PFSK-1 (cell line): Measurements from ENCODE around the gene SLC6A6.

Experiments
- FOXP2 ChIP-seq: optimal IDR thresholded peaks from 2 replicates; pipeline ENCODE3; 2011; ENCODE audit warnings: borderline replicate concordance, control low read depth, inconsistent platforms; ENCODE audit not compliant: insufficient read depth; ENCODE audit errors: extremely low read length, extremely low read depth
- POLR2AphosphoS5 ChIP-seq: IDR thresholded peaks from 2 replicates; pipeline ENCODE4 v1.6.1; 2012; ENCODE audit warnings: low read depth, mild to moderate bottlenecking, control low read depth, low read length, moderate library complexity
- SIN3A ChIP-seq: IDR thresholded peaks from 2 replicates; pipeline ENCODE4 v1.6.1; 2012; ENCODE audit warnings: mild to moderate bottlenecking, low read length, moderate library complexity, borderline replicate concordance; ENCODE audit not compliant: insufficient read depth
- TAF1 ChIP-seq: IDR thresholded peaks from 2 replicates; pipeline ENCODE4 v1.6.1; 2012; ENCODE audit warnings: low read length, control low read depth, borderline replicate concordance; ENCODE audit not compliant: insufficient read depth
- TF ChIP-seq, protein P1 (sequence below), 2 experiments: IDR thresholded peaks; 2 replicates each; pipeline versions ENCODE4 v1.6.1 to v1.8.0; 2011 to 2012; ENCODE audit warnings: low read depth in 2 of 2, low read length in 2 of 2, control low read depth in 1 of 2, inconsistent platforms in 1 of 2, mild to moderate bottlenecking in 1 of 2, moderate library complexity in 1 of 2; ENCODE audit not compliant: insufficient read depth in 1 of 2

Gene SLC6A6

GRCh38 chr3:14494279-14494972, 92.0 kb downstream of the SLC6A6 start:
- TF ChIP-seq TAF1 (no peak), SIN3A (no peak), POLR2AphosphoS5 (no peak), FOXP2 (no peak)
- TF ChIP-seq, protein P1, sequence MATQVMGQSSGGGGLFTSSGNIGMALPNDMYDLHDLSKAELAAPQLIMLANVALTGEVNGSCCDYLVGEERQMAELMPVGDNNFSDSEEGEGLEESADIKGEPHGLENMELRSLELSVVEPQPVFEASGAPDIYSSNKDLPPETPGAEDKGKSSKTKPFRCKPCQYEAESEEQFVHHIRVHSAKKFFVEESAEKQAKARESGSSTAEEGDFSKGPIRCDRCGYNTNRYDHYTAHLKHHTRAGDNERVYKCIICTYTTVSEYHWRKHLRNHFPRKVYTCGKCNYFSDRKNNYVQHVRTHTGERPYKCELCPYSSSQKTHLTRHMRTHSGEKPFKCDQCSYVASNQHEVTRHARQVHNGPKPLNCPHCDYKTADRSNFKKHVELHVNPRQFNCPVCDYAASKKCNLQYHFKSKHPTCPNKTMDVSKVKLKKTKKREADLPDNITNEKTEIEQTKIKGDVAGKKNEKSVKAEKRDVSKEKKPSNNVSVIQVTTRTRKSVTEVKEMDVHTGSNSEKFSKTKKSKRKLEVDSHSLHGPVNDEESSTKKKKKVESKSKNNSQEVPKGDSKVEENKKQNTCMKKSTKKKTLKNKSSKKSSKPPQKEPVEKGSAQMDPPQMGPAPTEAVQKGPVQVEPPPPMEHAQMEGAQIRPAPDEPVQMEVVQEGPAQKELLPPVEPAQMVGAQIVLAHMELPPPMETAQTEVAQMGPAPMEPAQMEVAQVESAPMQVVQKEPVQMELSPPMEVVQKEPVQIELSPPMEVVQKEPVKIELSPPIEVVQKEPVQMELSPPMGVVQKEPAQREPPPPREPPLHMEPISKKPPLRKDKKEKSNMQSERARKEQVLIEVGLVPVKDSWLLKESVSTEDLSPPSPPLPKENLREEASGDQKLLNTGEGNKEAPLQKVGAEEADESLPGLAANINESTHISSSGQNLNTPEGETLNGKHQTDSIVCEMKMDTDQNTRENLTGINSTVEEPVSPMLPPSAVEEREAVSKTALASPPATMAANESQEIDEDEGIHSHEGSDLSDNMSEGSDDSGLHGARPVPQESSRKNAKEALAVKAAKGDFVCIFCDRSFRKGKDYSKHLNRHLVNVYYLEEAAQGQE (IDR thresholded peaks at IDR 0.05; ENCODE audit: insufficient read depth in 1 of 2, low read depth in 2 of 2, low read length in 2 of 2) = no peak

DNA sequence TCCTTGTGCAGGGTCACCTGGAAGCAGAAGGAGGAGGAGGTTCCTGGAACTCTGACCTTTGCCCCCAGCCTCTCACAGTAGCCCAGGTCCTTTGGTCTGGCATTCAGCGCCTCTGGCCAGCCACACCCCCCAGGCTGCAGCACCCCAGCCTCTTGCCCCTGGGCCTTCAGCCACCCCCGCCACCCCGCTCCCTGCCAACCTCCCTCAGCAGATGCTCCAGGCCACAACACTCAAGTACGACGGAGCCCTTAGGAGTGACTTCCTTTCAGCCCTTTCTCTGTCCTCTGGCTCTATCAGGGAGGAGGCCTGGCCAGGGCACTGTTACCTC, 92.5 kb downstream of the SLC6A6 start:
- no peak for TF ChIP-seq TAF1
- TF ChIP-seq, protein P1 (IDR thresholded peaks at IDR 0.05; ENCODE audit: insufficient read depth in 1 of 2, low read depth in 2 of 2, low read length in 2 of 2) = no peak
- TF ChIP-seq SIN3A = no peak
- TF ChIP-seq POLR2AphosphoS5 = no peak
- no peak for TF ChIP-seq FOXP2

DNA sequence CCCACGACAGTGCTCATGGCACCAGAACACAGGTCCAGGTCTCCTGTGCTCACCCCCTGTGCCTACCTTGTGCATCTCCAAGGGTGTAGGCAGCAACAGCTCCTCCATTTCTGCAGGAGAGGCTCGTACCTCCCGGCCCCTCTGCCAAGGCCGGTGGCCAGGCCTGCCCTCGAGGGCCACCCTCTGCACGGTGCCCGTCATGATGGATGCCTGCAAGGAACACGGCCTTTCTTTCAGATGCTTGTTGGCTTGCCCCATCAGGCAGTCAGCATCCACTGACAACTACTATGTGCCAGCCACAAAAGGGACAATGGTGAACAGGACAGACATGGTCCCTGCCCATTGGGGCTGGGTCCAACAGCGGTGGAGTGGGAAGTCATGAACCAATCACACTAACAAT, 93.9 kb downstream of the SLC6A6 start:
- TF ChIP-seq POLR2AphosphoS5 = no peak
- TF ChIP-seq SIN3A = no peak
- no peak for TF ChIP-seq FOXP2
- no peak for TF ChIP-seq TAF1
- TF ChIP-seq, protein P1 (IDR thresholded peaks at IDR 0.05; ENCODE audit: insufficient read depth in 1 of 2, low read depth in 2 of 2, low read length in 2 of 2) = no peak

DNA sequence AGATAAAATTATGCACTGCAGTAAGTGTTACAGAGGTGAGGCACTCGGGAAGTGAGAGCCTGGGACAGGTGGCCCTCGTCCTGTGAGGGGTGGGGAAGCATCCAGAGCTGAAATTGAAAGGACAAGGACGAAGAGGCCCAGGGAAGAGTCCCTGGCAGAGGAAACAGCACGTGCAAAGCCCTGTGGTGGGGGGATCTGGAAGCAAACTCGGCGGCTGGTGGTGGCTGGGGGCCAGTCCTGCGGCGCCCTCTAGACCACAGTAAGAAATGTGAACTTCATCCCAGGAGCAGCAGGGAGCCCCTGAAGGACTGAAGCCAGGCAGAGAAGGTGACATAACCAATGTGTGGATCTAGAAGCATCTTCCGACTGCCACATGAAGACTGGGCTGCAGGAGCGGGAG, 94.9 kb downstream of the SLC6A6 start:
- TF ChIP-seq, protein P1 (IDR thresholded peaks at IDR 0.05; ENCODE audit: insufficient read depth in 1 of 2, low read depth in 2 of 2, low read length in 2 of 2) = no peak
- TF ChIP-seq SIN3A (no peak), FOXP2 (no peak), POLR2AphosphoS5 (no peak), TAF1 (no peak)

- TF ChIP-seq, protein P1 (IDR thresholded peaks at IDR 0.05; ENCODE audit: insufficient read depth in 1 of 2, low read depth in 2 of 2, low read length in 2 of 2) = no peak
- TF ChIP-seq FOXP2 = no peak
- TF ChIP-seq TAF1 = no peak
- TF ChIP-seq SIN3A = no peak
- no peak for TF ChIP-seq POLR2AphosphoS5
Observed at GRCh38 chr3:14502472-14502871, 100.1 kb downstream of the SLC6A6 start.
